ENCODE measurements around the gene HEMGN.

DNA sequence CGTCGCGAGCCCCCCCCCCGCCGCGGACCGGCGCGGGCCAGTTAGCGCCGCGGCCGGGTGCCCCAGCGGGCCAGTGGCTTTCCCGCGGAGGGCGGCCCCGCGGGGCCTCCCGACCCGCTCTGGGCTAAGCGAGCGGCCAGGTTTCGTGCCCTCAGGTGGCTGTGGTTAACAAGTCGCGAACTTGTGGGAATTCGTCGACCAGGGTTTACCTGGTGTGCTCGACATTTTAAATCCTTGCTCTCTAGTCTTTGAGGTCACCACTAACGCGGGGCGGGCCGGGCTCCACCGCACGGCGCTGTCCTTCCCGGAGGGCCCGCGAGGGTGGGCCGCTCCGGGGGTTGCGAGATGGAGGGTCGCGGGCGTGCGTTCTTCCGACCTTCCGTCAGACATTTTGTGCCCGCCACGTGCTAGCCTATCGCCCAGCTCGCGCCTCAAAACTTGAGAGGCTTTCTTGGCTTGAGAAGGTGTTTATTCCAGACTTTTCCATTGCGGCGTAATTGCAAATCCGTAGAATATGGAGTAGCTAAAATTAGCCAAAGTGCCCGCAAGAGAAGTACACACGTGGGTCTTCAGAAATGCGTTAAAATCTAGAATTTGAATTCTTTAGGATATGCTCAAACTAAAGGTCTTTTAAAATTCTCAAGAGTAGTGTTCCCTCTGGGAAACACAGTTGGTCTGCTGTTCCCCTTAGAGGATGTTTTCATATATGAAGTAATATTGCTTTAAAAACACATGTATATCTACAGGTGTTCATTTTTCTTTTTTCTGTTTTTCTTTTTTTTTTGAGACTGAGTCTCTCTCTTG, 47.3 kb upstream of the HEMGN start:
- no peak for TF ChIP-seq GATA2 (IDR thresholded peaks at IDR 0.05; ENCODE audit: low read depth, low read length)
- no peak for TF ChIP-seq GATA3 (IDR thresholded peaks at IDR 0.05; ENCODE audit: low read depth, low read length)
